Measurements from ENCODE around the gene KRT73. TPM values are rescaled to one million over a fixed set of nuclear protein-coding genes. Genes with fewer than 3 reads are reported as not detected.

Gene KRT73
- total and polyA plus RNA-seq, 9 of the 15 experiments (the other 6 are each of a cell fraction or from before 2014, with no cell fraction given), result 0.09 to 0.18 (median 0.13) TPM; not detected in 5

- peaks cover 7 to 39% of the 10 kb centered on the region in 2 experiments; a peak in 4 of 5 replicates for H3K27me3 ChIP-seq (ENCODE audit: control insufficient read depth in 2 of 2, insufficient read depth in 2 of 2, low read length in 2 of 2)
- TF ChIP-seq TRIM24 (IDR thresholded peaks at IDR 0.05) (no peak), ZNF263 (CRISPR knock-in tag; IDR thresholded peaks at IDR 0.05; ENCODE audit: borderline replicate concordance) (no peak), E2F6 (IDR thresholded peaks at IDR 0.05; ENCODE audit: borderline replicate concordance in 1 of 2, extremely low read depth in 1 of 2, insufficient read depth in 1 of 2, insufficient read length in 1 of 2, low read depth in 1 of 2, low read length in 1 of 2, poor library complexity in 1 of 2, severe bottlenecking in 1 of 2) (no peak), NCOA1 (IDR thresholded peaks at IDR 0.05; ENCODE audit: low read depth) (no peak), HNRNPH1 (optimal IDR thresholded peaks at IDR 0.05; ENCODE audit: low read depth, low read length) (no peak), E2F3 (CRISPR knock-in tag; IDR thresholded peaks at IDR 0.05) (no peak), ZNF239 (CRISPR knock-in tag; IDR thresholded peaks at IDR 0.05) (no peak), NEUROD1 (IDR thresholded peaks at IDR 0.05; ENCODE audit: borderline replicate concordance, low read depth, low read length, partially characterized antibody) (no peak), CBX2 (IDR thresholded peaks at IDR 0.05; ENCODE audit: insufficient read depth, low read length, poor library complexity, severe bottlenecking) (no peak), THAP12 (CRISPR knock-in tag; IDR thresholded peaks at IDR 0.05) (no peak), ZNF3 (CRISPR knock-in tag; IDR thresholded peaks at IDR 0.05) (no peak), TCF15 (CRISPR knock-in tag; IDR thresholded peaks at IDR 0.05) (no peak), CHAMP1 (IDR thresholded peaks at IDR 0.05) (no peak), SIN3A (IDR thresholded peaks at IDR 0.05; ENCODE audit: borderline replicate concordance in 2 of 2, control insufficient read depth in 1 of 2, low read depth in 2 of 2, low read length in 2 of 2) (no peak)
Measured at GRCh38 chr12:52615208-52615868, 3.0 kb downstream of the KRT73 start.

More at GRCh38 chr12:52615208-52615868, 3.0 kb downstream of the KRT73 start:
- Histone ChIP-seq H3K9me3 (replicated peaks; ENCODE audit: control insufficient read depth, insufficient read depth, low read depth, low read length) (no peaks in the 10 kb centered on the region), H3K36me3 (ENCODE audit: control insufficient read depth, insufficient read depth, low read length) (no peaks in the 10 kb centered on the region), H3K4me3 (no peak overlapping the region), H3K4me1 (replicated peaks in 1 of 2; ENCODE audit: control insufficient read depth in 2 of 2, insufficient read depth in 2 of 2, low read length in 2 of 2) (peaks cover 0 to 4% of the 10 kb centered on the region in 2 experiments; a peak in 3 of 5 replicates), H4K20me1 (replicated peaks; ENCODE audit: control insufficient read depth, insufficient read depth, low read length) (0 out of 2 replicates have a peak, but pooled peaks cover 2% of the 10 kb centered on the region), H3K9me1 (ENCODE audit: control insufficient read depth, insufficient read depth, low read length) (no peaks in the 10 kb centered on the region), H2AFZ (ENCODE audit: low read depth, low read length) (no peak overlapping the region), H3K79me2 (ENCODE audit: control insufficient read depth, insufficient read depth, low read length) (no peaks in the 10 kb centered on the region), H3K9ac (ENCODE audit: insufficient read depth in 1 of 2, low read depth in 2 of 2, low read length in 2 of 2) (no peak overlapping the region), H3K27ac (ENCODE audit: extremely low read depth, low read depth, low read length) (no peak overlapping the region), H3K4me2 (ENCODE audit: insufficient read depth, low read length) (no peak overlapping the region)
- in situ Hi-C loops (cut with MboI), result no loop called here
- FAIRE-seq (no peak), ATAC-seq (no peak), DNase-seq (ENCODE audit: extremely low read depth in 1 of 4, low spot score in 3 of 4) (no peak)
- 19% methylated on average over 6 of the region's 6 CpGs for WGBS (ENCODE audit: insufficient coverage, low coverage, missing lambda C conversion rate)
- BruUV-seq (replicated peaks), result no TSS peak
- ChIA-PET POLR2A (no interaction called here), CTCF (ENCODE audit: low intra/inter-chr PET ratio) (interaction anchor here (0.5 kb wide), 1 partner anchor 439 kb away, joined by 6 read pairs; no protein-coding TSS in a partner anchor)
- intact Hi-C loops (cut with micrococcal nuclease), result no loop called here
